ENCODE measurements around the gene PDE6A.

DNA sequence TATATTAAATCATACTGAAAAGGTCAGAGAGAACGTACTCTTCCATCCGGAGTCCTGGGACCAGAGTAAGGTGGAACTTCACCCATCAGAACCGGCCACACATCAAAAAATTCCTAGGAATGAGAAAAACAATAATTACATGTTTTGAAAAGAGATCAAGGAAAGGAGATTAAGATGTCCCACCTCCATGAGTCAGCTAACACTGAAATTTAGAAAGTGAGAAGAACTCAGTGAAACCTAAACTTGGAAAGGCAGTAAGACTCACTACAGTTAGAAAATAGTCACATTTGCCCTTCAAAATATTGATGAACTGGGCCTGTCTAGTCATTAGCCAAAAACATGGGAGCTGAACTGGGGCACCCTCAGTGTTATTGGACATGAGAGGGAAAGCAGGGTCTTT lies 23.0 kb downstream of the PDE6A start:
- TF ChIP-seq, protein P1, sequence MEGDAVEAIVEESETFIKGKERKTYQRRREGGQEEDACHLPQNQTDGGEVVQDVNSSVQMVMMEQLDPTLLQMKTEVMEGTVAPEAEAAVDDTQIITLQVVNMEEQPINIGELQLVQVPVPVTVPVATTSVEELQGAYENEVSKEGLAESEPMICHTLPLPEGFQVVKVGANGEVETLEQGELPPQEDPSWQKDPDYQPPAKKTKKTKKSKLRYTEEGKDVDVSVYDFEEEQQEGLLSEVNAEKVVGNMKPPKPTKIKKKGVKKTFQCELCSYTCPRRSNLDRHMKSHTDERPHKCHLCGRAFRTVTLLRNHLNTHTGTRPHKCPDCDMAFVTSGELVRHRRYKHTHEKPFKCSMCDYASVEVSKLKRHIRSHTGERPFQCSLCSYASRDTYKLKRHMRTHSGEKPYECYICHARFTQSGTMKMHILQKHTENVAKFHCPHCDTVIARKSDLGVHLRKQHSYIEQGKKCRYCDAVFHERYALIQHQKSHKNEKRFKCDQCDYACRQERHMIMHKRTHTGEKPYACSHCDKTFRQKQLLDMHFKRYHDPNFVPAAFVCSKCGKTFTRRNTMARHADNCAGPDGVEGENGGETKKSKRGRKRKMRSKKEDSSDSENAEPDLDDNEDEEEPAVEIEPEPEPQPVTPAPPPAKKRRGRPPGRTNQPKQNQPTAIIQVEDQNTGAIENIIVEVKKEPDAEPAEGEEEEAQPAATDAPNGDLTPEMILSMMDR (IDR thresholded peaks at IDR 0.05; ENCODE audit: low read depth, low read length), result no peak
- TF ChIP-seq POLR2A (IDR thresholded peaks at IDR 0.05; ENCODE audit: extremely low read depth, insufficient read length) (no peak), MYC (IDR thresholded peaks at IDR 0.05; ENCODE audit: low read depth, low read length) (no peak)

Data from NB4 (cell line).